ENCODE data around the gene ASPRV1. TPM values are rescaled to one million over a fixed set of nuclear protein-coding genes. Genes with fewer than 3 reads are reported as not detected.

Gene ASPRV1
- polyA plus RNA-seq, 1 of the 3 experiments (the other 2 are of a cell fraction): 0.20 TPM

DNA sequence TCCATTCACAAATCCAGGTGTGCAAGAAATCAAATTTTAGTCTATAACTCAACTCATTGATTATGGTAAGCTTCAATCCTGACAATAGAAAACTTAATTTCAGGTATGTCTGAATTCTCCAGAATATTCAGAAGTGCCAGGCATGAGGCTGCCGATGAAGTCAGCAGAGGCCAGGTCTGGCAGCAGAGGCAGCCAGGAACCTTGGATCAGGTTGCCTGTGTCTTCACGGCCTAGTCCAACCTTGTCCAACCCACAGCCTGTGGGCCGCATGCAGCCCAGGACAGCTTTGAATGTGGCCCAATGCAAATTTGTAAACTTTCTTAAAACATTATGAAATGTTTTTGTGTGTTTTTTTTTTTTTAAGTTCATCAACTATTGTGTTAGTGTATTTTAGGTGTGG, 46.9 kb upstream of the ASPRV1 start:
- H3K9ac ChIP-seq: no peak overlapping the region
- H2AFZ ChIP-seq (ENCODE audit: low read depth): no peak overlapping the region
- H3K9me3 ChIP-seq: no peaks in the 10 kb centered on the region
- ChIA-PET POLR2A (no interaction called here), CTCF (no interaction called here)
- H3K4me2 ChIP-seq: no peak overlapping the region
- no peak overlapping the region for H3K4me3 ChIP-seq (ENCODE audit: low read depth in 2 of 2, low read length in 1 of 2)
- H4K20me1 ChIP-seq (ENCODE audit: insufficient read depth): no peaks in the 10 kb centered on the region
- H3K36me3 ChIP-seq (replicated peaks in 1 of 2; ENCODE audit: control insufficient read depth in 1 of 2, insufficient read depth in 2 of 2, low read length in 1 of 2): no peaks in the 10 kb centered on the region
- no peaks in the 10 kb centered on the region for H3K27me3 ChIP-seq (ENCODE audit: insufficient read depth)
- TF ChIP-seq NFIC (IDR thresholded peaks at IDR 0.05; ENCODE audit: borderline replicate concordance): no peak
- TF ChIP-seq RAD21 (IDR thresholded peaks at IDR 0.05; ENCODE audit: low read length): no peak
- no peak for TF ChIP-seq RXRA (IDR thresholded peaks at IDR 0.05; ENCODE audit: borderline replicate concordance, low read depth)
- no peak for TF ChIP-seq YY1 (IDR thresholded peaks at IDR 0.05; ENCODE audit: low read depth)
- TF ChIP-seq TEAD4 (IDR thresholded peaks at IDR 0.05; ENCODE audit: borderline replicate concordance, insufficient read depth): no peak
- no peak for TF ChIP-seq SIN3A (IDR thresholded peaks at IDR 0.05; ENCODE audit: borderline replicate concordance, low read depth, low read length)
- no peak for TF ChIP-seq TAF1 (IDR thresholded peaks at IDR 0.05; ENCODE audit: borderline replicate concordance, low read depth, low read length)
- no peak for TF ChIP-seq MXI1 (IDR thresholded peaks at IDR 0.05; ENCODE audit: low read depth, low read length)
- TF ChIP-seq ELF1 (IDR thresholded peaks at IDR 0.05): no peak
- no peak for TF ChIP-seq RCOR1 (IDR thresholded peaks at IDR 0.05; ENCODE audit: low read length)
- TF ChIP-seq, protein P1, sequence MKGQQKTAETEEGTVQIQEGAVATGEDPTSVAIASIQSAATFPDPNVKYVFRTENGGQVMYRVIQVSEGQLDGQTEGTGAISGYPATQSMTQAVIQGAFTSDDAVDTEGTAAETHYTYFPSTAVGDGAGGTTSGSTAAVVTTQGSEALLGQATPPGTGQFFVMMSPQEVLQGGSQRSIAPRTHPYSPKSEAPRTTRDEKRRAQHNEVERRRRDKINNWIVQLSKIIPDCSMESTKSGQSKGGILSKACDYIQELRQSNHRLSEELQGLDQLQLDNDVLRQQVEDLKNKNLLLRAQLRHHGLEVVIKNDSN (IDR thresholded peaks at IDR 0.05; ENCODE audit: borderline replicate concordance, low read depth): no peak
- TF ChIP-seq POLR2AphosphoS5 (IDR thresholded peaks at IDR 0.05; ENCODE audit: low read depth, low read length): no peak
- TF ChIP-seq, protein P2, sequence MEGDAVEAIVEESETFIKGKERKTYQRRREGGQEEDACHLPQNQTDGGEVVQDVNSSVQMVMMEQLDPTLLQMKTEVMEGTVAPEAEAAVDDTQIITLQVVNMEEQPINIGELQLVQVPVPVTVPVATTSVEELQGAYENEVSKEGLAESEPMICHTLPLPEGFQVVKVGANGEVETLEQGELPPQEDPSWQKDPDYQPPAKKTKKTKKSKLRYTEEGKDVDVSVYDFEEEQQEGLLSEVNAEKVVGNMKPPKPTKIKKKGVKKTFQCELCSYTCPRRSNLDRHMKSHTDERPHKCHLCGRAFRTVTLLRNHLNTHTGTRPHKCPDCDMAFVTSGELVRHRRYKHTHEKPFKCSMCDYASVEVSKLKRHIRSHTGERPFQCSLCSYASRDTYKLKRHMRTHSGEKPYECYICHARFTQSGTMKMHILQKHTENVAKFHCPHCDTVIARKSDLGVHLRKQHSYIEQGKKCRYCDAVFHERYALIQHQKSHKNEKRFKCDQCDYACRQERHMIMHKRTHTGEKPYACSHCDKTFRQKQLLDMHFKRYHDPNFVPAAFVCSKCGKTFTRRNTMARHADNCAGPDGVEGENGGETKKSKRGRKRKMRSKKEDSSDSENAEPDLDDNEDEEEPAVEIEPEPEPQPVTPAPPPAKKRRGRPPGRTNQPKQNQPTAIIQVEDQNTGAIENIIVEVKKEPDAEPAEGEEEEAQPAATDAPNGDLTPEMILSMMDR (IDR thresholded peaks at IDR 0.05): no peak
- no peak for TF ChIP-seq GATA2 (CRISPR knock-in tag; IDR thresholded peaks at IDR 0.05)
- TF ChIP-seq MEF2A (IDR thresholded peaks at IDR 0.05; ENCODE audit: borderline replicate concordance, low read depth): no peak
- TF ChIP-seq, protein P3, sequence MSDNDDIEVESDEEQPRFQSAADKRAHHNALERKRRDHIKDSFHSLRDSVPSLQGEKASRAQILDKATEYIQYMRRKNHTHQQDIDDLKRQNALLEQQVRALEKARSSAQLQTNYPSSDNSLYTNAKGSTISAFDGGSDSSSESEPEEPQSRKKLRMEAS (IDR thresholded peaks at IDR 0.05; ENCODE audit: low read depth): no peak
- TF ChIP-seq TCF12 (IDR thresholded peaks at IDR 0.05): no peak
- TF ChIP-seq, protein P4, sequence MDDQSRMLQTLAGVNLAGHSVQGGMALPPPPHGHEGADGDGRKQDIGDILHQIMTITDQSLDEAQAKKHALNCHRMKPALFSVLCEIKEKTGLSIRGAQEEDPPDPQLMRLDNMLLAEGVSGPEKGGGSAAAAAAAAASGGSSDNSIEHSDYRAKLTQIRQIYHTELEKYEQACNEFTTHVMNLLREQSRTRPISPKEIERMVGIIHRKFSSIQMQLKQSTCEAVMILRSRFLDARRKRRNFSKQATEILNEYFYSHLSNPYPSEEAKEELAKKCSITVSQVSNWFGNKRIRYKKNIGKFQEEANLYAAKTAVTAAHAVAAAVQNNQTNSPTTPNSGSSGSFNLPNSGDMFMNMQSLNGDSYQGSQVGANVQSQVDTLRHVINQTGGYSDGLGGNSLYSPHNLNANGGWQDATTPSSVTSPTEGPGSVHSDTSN (IDR thresholded peaks at IDR 0.05): no peak
- TF ChIP-seq, protein P5, sequence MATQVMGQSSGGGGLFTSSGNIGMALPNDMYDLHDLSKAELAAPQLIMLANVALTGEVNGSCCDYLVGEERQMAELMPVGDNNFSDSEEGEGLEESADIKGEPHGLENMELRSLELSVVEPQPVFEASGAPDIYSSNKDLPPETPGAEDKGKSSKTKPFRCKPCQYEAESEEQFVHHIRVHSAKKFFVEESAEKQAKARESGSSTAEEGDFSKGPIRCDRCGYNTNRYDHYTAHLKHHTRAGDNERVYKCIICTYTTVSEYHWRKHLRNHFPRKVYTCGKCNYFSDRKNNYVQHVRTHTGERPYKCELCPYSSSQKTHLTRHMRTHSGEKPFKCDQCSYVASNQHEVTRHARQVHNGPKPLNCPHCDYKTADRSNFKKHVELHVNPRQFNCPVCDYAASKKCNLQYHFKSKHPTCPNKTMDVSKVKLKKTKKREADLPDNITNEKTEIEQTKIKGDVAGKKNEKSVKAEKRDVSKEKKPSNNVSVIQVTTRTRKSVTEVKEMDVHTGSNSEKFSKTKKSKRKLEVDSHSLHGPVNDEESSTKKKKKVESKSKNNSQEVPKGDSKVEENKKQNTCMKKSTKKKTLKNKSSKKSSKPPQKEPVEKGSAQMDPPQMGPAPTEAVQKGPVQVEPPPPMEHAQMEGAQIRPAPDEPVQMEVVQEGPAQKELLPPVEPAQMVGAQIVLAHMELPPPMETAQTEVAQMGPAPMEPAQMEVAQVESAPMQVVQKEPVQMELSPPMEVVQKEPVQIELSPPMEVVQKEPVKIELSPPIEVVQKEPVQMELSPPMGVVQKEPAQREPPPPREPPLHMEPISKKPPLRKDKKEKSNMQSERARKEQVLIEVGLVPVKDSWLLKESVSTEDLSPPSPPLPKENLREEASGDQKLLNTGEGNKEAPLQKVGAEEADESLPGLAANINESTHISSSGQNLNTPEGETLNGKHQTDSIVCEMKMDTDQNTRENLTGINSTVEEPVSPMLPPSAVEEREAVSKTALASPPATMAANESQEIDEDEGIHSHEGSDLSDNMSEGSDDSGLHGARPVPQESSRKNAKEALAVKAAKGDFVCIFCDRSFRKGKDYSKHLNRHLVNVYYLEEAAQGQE (IDR thresholded peaks at IDR 0.05; ENCODE audit: low read depth, low read length): no peak
- 90% methylated on average over 3 of the region's 3 CpGs for WGBS (ENCODE audit: low lambda C conversion rate)
- DNase-seq: no peak
- peaks cover 0 to 2% of the 10 kb centered on the region in 2 experiments; a peak in 1 of 4 replicates for H3K4me1 ChIP-seq (ENCODE audit: control insufficient read depth in 1 of 2, insufficient read depth in 2 of 2, low read depth in 1 of 2, low read length in 1 of 2)
- no peaks in the 10 kb centered on the region for H3K79me2 ChIP-seq (ENCODE audit: insufficient read depth)
- no peaks in the 10 kb centered on the region for H3K9me2 ChIP-seq
- no peaks in the 10 kb centered on the region for H3F3A ChIP-seq (replicated peaks; ENCODE audit: insufficient read depth)
- H3K27ac ChIP-seq (ENCODE audit: low read depth in 2 of 2, low read length in 1 of 2): no peak overlapping the region
